ENCODE results near the gene PITHD1.
"Not testable (repeated sequence)": the region's sequence is repeated elsewhere in the genome, so short reads cannot be mapped to it uniquely, and the experiment has no call there.

DNA sequence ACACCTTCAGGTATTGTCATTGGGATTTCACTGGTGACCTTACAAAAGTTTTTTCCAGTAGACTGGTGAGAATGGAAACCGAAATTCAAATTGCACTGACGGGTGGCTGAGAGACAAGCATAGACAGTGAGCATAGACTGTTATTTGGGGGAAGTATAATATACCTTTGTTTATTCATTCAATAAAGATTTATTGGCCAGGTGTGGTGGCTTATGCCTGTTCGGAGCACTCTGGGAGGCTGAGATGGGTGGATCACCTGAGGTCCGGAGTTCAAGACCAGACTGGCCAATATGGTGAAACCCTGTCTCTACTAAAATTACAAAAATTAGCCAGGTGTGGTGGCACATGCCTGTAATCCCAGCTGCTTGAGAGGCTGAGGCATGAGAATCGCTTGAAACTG, 44.9 kb upstream of the PITHD1 start:
- TF ChIP-seq, protein P1, sequence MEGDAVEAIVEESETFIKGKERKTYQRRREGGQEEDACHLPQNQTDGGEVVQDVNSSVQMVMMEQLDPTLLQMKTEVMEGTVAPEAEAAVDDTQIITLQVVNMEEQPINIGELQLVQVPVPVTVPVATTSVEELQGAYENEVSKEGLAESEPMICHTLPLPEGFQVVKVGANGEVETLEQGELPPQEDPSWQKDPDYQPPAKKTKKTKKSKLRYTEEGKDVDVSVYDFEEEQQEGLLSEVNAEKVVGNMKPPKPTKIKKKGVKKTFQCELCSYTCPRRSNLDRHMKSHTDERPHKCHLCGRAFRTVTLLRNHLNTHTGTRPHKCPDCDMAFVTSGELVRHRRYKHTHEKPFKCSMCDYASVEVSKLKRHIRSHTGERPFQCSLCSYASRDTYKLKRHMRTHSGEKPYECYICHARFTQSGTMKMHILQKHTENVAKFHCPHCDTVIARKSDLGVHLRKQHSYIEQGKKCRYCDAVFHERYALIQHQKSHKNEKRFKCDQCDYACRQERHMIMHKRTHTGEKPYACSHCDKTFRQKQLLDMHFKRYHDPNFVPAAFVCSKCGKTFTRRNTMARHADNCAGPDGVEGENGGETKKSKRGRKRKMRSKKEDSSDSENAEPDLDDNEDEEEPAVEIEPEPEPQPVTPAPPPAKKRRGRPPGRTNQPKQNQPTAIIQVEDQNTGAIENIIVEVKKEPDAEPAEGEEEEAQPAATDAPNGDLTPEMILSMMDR (IDR thresholded peaks at IDR 0.05), result not testable (repeated sequence)
- not testable (repeated sequence) for TF ChIP-seq EP300 (IDR thresholded peaks at IDR 0.05)
